IMR-90 (cell line): Measurements from ENCODE around the gene PCNX2.

Experiments
- BHLHE40 ChIP-seq: fragments of 150-350 bp; IDR thresholded peaks from 2 replicates; pipeline ENCODE4 v1.6.1; 2016; ENCODE audit warnings: mild to moderate bottlenecking, low read depth, low read length
- CEBPB ChIP-seq: IDR thresholded peaks from 2 replicates; pipeline ENCODE4 v1.6.1; 2012; ENCODE audit warnings: low read depth, low read length, improper control_type of control experiment
- FOS ChIP-seq: fragments of 150-350 bp; IDR thresholded peaks from 2 replicates; pipeline ENCODE4 v1.6.1; 2016; ENCODE audit warnings: low read depth, low read length
- POLR2A ChIP-seq: IDR thresholded peaks from 2 replicates; pipeline ENCODE4 v1.6.1; 2012; ENCODE audit warnings: mild to moderate bottlenecking, low read depth, low read length
- RAD21 ChIP-seq: IDR thresholded peaks from 2 replicates; pipeline ENCODE4 v1.6.1; 2012; ENCODE audit warnings: low read length, improper control_type of control experiment
- RFX5 ChIP-seq: IDR thresholded peaks from 2 replicates; pipeline ENCODE4 v1.8.0; 2012; ENCODE audit warnings: low read depth, mild to moderate bottlenecking, low read length, moderate library complexity
- SMC3 ChIP-seq: fragments of 150-350 bp; IDR thresholded peaks from 2 replicates; pipeline ENCODE4 v1.6.1; 2016; ENCODE audit warnings: low read depth, mild to moderate bottlenecking, antibody characterized with exemption, low read length, moderate library complexity
- TF ChIP-seq, protein P1 (sequence below): fragments of 150-350 bp; IDR thresholded peaks from 2 replicates; pipeline ENCODE4 v1.6.1; 2017; ENCODE audit warnings: mild to moderate bottlenecking, antibody characterized with exemption, low read length, low read depth
- TF ChIP-seq, protein P2 (sequence below): conservative IDR thresholded peaks from 2 replicates; pipeline ENCODE4 v1.5.1; 2012; ENCODE audit warnings: mild to moderate bottlenecking, low read depth, low read length, improper control_type of control experiment
- TF ChIP-seq, protein P3 (sequence below): fragments of 150-350 bp; IDR thresholded peaks from 2 replicates; pipeline ENCODE4 v1.6.1; 2016; ENCODE audit warnings: low read depth, mild to moderate bottlenecking, low read length, moderate library complexity, borderline replicate concordance

DNA sequence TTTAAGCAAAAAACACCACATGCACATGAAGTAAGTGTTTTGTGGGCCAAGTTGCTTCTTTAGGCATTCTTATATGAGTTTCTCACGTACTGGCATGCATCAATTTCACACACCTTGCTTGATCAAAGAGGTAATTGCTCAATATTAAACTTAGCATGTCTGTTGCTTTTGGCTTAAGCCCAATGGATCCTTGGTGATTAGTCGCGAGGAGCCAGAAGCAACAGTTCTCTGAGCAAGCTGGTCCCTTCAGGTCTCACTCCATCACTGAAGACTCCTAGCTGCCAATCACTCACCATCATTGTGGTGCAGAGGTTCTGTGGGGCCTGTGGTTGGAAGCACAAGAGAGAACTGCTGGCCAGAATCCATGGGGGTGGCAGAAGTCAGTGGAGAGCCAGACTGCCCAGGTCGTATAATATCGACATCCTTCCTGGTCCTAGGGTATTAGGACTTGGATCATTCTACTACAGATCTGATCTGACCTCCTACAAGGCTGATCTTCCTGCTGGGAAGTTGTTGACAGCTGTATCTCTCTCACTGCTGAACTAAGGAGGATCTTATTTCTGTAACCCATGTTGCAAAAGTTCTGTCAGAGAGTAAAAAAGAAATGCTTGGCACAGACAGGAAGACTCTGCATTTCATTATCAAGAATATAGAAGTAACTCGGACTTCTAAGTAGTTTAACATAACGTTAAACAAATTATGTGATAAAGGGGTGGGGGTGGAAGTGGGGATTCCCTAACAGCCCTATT, 204.6 kb downstream of the PCNX2 start:
- TF ChIP-seq CEBPB (no peak), FOS (no peak), POLR2A (no peak), RFX5 (no peak), RAD21 (no peak), SMC3 (no peak), BHLHE40 (no peak)
- TF ChIP-seq, protein P1, sequence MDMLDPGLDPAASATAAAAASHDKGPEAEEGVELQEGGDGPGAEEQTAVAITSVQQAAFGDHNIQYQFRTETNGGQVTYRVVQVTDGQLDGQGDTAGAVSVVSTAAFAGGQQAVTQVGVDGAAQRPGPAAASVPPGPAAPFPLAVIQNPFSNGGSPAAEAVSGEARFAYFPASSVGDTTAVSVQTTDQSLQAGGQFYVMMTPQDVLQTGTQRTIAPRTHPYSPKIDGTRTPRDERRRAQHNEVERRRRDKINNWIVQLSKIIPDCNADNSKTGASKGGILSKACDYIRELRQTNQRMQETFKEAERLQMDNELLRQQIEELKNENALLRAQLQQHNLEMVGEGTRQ: no peak
- TF ChIP-seq, protein P2, sequence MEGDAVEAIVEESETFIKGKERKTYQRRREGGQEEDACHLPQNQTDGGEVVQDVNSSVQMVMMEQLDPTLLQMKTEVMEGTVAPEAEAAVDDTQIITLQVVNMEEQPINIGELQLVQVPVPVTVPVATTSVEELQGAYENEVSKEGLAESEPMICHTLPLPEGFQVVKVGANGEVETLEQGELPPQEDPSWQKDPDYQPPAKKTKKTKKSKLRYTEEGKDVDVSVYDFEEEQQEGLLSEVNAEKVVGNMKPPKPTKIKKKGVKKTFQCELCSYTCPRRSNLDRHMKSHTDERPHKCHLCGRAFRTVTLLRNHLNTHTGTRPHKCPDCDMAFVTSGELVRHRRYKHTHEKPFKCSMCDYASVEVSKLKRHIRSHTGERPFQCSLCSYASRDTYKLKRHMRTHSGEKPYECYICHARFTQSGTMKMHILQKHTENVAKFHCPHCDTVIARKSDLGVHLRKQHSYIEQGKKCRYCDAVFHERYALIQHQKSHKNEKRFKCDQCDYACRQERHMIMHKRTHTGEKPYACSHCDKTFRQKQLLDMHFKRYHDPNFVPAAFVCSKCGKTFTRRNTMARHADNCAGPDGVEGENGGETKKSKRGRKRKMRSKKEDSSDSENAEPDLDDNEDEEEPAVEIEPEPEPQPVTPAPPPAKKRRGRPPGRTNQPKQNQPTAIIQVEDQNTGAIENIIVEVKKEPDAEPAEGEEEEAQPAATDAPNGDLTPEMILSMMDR: no peak
- TF ChIP-seq, protein P3, sequence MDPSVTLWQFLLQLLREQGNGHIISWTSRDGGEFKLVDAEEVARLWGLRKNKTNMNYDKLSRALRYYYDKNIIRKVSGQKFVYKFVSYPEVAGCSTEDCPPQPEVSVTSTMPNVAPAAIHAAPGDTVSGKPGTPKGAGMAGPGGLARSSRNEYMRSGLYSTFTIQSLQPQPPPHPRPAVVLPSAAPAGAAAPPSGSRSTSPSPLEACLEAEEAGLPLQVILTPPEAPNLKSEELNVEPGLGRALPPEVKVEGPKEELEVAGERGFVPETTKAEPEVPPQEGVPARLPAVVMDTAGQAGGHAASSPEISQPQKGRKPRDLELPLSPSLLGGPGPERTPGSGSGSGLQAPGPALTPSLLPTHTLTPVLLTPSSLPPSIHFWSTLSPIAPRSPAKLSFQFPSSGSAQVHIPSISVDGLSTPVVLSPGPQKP: no peak
